NT2/D1 (cell line): Measurements from ENCODE around the gene TXN.

Experiments
- YY1 ChIP-seq: IDR thresholded peaks from 2 replicates; pipeline ENCODE4 v1.6.1; 2011; ENCODE audit not compliant: insufficient read length, insufficient read depth
- ZNF274 ChIP-seq: IDR thresholded peaks from 2 replicates; pipeline ENCODE4 v1.6.1; 2011; ENCODE audit warnings: mild to moderate bottlenecking, low read depth, low read length

GRCh38 chr9:110303133-110303532 lies 46.8 kb upstream of the TXN start:
- TF ChIP-seq ZNF274, result no peak
- TF ChIP-seq YY1, result no peak
